ENCODE results near the gene LAP3.
"Not testable (repeated sequence)": the region's sequence is repeated elsewhere in the genome, so short reads cannot be mapped to it uniquely, and the experiment has no call there.

Gene LAP3

DNA sequence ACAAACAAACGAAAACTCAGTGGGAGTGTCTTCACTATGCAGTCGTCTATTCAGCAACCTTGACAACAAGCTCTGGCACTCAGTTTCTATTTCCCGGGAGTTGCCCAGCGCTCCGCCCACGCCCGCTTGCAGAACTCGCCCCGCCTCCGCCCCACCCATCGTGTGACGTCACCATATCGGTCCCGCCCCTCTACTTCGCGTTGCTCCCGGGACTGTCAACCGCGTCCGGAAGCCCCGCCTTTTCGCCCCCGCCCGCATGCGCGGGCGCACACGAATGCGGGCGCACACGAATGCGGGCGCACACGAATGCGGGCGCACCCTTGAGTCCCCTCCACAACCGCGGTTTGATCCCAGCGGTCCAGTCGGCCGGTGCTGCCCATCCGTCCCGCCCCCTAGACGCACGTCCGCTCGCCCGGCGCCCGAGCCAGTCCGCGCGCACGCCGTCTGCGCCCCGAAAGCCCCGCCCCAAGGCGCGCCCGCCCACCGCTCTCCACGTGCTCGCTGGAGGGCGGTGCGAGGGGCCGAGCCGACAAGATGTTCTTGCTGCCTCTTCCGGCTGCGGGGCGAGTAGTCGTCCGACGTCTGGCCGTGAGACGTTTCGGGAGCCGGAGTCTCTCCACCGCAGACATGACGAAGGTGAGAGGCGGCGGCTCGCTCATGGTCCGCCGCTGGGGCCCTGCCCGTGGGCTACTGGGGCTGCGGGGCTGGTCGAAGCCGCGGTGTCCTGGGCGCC, at the start of gene LAP3:
Gene LAP3 (plus strand): TSS at position 267 of the 733 bp plus-strand sequence. CDS start 268 bp downstream, at position 535.
- peak within 1 kb of the TSS; percentile 94 for H3K4me3 Mint-ChIP-seq
- peaks cover 27% of the 10 kb centered on the region for H3K4me1 Mint-ChIP-seq
- H3K27me3 Mint-ChIP-seq = no peaks in the 10 kb centered on the region
- H3K9me3 Mint-ChIP-seq = no peaks in the 10 kb centered on the region
- H3K36me3 Mint-ChIP-seq = peaks cover 11% of the 10 kb centered on the region
- peak within 1 kb of the TSS; percentile 95 for H3K27ac Mint-ChIP-seq

DNA sequence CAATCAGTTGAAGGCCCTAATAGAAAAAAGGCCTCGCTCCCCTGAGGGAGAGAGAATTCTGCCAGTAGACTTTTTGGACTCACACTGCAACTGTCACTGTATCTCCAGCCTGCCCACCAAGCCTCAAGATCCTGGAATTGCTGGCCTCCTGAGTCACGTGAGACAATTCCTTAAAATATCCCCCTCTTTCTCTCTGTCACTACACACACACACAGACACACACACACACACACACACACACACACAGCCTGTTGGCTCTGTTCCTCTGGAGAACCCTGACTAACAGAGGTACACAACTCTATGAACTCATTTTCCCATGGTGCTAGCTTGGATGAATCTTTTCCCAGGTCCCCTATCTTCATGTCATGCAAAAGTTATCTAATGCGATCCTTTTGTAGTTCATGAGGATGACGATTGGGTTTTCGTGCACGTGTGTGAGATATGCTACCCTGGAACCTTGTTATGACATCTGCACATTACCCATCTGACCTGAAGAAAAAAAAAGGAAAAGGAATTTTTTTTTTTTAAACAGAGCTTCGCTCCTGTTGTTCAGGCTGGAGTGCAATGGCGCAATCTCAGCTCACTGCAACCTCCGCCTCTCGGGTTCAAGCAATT, 48.3 kb upstream of the LAP3 start:
- Mint-ChIP-seq H3K4me3 (no peak overlapping the region), H3K36me3 (no peaks in the 10 kb centered on the region), H3K9me3 (no peaks in the 10 kb centered on the region), H3K4me1 (no peaks in the 10 kb centered on the region), H3K27me3 (peaks cover 17% of the 10 kb centered on the region), H3K27ac (no peak overlapping the region)

DNA sequence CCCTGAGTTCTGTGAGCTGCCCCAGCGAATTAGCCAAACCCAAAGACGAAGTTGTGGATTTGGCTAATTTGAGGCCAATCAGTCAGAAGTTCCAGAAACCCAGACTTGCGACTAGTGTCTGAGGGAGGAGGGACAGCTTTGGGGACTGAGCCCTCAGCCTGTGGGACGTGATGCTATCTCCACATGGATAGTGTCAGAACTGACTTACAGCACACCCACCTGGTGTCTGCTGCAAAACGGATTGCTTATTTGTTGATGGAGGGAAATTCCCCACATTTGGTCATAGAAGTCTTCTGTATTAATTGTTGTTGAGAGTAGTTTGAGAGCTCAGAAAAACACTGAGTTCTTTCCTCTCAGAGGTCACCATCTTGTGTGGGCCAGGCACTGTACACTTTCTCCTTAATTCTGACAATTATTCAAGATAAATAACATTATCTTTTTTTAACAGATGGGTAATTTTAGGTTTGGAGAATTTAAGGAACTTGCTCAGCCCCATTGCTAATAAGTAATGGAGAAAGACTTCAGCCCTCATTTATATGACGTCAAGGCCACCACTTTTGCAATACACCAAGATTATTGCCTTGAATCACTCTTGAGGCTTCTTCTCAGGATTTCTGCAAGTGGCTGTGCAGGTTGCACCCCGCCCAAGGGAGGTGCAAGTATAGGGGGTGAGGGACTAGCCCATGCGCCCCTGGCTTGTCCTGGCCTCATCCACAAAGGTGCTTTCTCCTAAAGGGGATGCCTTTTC, 45.3 kb upstream of the LAP3 start:
- no peak overlapping the region for H3K27ac Mint-ChIP-seq
- no peaks in the 10 kb centered on the region for H3K4me1 Mint-ChIP-seq
- peaks cover 14% of the 10 kb centered on the region for H3K27me3 Mint-ChIP-seq
- H3K36me3 Mint-ChIP-seq = no peaks in the 10 kb centered on the region
- H3K4me3 Mint-ChIP-seq = no peak overlapping the region
- H3K9me3 Mint-ChIP-seq = no peaks in the 10 kb centered on the region

DNA sequence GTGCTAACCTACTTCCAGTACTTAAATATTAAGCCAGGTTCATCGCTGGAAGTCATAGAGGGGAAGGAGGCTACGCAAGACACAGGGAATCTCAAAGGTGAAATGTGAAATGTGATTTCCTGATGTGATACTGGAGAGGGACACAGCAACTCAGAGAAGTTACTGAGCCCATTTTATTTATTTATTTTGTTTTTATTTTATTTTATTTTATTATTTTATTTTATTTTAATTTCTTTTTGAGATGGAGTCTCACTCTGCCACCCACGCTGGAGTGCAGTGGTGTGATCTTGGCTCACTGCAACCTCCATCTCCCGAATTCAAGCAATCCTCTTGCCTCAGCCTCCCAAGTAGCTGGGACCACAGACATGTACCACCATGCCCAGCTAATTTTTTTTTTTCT, 42.3 kb upstream of the LAP3 start:
- H3K4me3 Mint-ChIP-seq = no peak overlapping the region
- no peak overlapping the region for H3K27ac Mint-ChIP-seq
- no peaks in the 10 kb centered on the region for H3K36me3 Mint-ChIP-seq
- no peaks in the 10 kb centered on the region for H3K4me1 Mint-ChIP-seq
- no peaks in the 10 kb centered on the region for H3K9me3 Mint-ChIP-seq
- no peaks in the 10 kb centered on the region for H3K27me3 Mint-ChIP-seq

DNA sequence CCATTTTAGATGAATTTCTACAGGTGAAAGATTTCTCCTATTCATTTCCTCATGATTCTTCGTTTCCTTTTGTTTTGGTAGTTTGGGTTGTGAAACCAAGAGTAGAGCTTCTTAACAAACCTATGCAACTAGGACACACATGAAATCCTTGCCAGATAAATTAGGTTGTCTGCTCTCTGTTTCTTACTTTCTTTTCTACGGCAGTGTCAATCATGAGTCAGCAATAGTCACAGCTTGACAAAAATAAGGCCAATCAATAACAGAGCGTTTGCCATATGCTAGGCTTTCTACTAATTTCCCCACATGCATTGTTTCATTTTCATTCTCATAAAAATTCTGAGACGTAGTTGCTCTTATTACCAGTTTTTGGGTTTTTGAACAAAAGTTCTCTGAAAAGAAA, 41.8 kb upstream of the LAP3 start:
- no peak overlapping the region for H3K4me3 Mint-ChIP-seq
- no peak overlapping the region for H3K27ac Mint-ChIP-seq
- H3K4me1 Mint-ChIP-seq = no peaks in the 10 kb centered on the region
- no peaks in the 10 kb centered on the region for H3K27me3 Mint-ChIP-seq
- no peaks in the 10 kb centered on the region for H3K36me3 Mint-ChIP-seq
- no peaks in the 10 kb centered on the region for H3K9me3 Mint-ChIP-seq

DNA sequence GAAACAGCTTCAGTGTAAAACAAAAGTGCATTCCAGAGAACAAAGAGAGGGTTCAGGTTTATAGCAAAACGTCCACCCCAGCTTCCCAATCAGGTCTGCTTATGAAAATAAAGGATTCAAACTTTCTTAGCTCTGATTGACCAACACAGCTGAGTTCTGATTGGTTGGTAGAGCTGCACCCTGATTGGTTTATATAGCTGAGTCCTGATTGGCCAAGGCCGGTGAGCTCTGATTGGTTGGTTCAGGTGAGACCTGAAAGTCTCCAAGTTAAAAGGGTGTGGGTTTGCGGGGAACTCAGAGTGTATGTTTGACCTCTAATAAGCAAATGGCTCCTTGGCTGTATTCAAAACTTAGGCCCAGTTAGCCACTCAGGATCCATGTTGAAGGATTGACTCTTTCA, 41.1 kb upstream of the LAP3 start:
- H3K9me3 Mint-ChIP-seq = no peaks in the 10 kb centered on the region
- no peak overlapping the region for H3K27ac Mint-ChIP-seq
- H3K4me1 Mint-ChIP-seq = no peaks in the 10 kb centered on the region
- no peaks in the 10 kb centered on the region for H3K36me3 Mint-ChIP-seq
- no peak overlapping the region for H3K4me3 Mint-ChIP-seq
- no peaks in the 10 kb centered on the region for H3K27me3 Mint-ChIP-seq

DNA sequence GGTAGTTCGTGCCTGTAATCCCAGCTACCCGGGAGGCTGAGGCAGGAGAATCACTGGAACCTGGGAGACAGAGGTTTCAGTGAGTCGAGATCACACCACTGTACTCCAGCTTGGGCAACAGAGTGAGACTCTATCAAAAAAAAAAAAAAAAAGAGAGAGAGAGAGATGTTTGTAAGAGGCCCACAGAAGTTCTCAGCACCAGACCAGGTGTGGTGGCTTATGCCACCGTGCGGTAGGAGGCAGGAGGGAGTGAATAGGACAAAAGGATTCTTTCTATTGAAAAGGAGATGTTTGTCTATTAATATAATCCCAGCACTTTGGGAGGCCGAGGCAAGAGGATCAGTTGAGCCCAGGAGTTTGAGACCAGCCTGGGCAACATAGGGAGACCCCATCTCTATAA, 39.9 kb upstream of the LAP3 start:
- not testable (repeated sequence) for H3K4me1 Mint-ChIP-seq, H3K27me3 Mint-ChIP-seq, H3K9me3 Mint-ChIP-seq, H3K36me3 Mint-ChIP-seq, H3K27ac Mint-ChIP-seq, H3K4me3 Mint-ChIP-seq

DNA sequence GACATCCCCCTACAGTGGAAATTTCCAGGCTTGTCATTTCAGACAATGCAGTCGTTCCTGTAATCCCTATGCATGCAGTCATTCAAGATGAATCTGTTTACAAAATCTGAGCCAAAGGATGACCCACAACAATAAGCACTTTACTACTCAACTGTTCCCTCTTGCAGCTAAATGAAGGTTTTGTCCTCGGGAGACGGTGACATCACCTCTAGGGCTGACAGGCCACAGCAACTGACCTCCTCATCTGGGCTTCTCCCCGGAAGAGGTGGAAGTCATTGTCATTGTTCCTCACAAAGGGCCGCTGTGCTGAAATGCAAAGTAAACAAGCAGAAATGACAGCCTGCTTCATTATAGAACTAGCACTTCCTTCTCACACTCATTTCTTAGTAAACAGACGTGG, 32.8 kb upstream of the LAP3 start:
- no peak overlapping the region for H3K27ac Mint-ChIP-seq
- H3K9me3 Mint-ChIP-seq = no peaks in the 10 kb centered on the region
- H3K36me3 Mint-ChIP-seq = no peaks in the 10 kb centered on the region
- H3K4me3 Mint-ChIP-seq = no peak overlapping the region
- peaks cover 5% of the 10 kb centered on the region for H3K27me3 Mint-ChIP-seq
- H3K4me1 Mint-ChIP-seq = no peaks in the 10 kb centered on the region

DNA sequence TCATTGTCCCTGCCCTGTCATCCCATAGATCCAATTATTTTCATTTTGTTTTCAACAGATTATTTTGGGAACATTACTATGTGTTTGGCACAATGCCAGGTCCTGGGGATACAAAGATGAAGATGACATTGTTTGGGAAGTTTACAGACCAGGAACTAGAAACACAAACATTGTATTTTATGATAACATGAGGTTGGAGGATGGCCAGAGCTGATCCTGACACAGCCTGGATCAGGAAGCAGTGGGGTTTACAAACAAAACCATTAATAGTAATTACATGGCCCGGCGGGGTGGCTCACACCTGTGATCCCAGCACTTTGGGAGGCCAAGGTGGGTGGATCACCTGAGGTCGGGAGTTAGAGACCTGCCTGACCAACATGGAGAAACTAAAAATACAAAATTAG, 32.2 kb upstream of the LAP3 start:
- no peak overlapping the region for H3K27ac Mint-ChIP-seq
- H3K9me3 Mint-ChIP-seq = no peaks in the 10 kb centered on the region
- no peaks in the 10 kb centered on the region for H3K36me3 Mint-ChIP-seq
- no peaks in the 10 kb centered on the region for H3K4me1 Mint-ChIP-seq
- no peak overlapping the region for H3K4me3 Mint-ChIP-seq
- H3K27me3 Mint-ChIP-seq = peaks cover 5% of the 10 kb centered on the region

DNA sequence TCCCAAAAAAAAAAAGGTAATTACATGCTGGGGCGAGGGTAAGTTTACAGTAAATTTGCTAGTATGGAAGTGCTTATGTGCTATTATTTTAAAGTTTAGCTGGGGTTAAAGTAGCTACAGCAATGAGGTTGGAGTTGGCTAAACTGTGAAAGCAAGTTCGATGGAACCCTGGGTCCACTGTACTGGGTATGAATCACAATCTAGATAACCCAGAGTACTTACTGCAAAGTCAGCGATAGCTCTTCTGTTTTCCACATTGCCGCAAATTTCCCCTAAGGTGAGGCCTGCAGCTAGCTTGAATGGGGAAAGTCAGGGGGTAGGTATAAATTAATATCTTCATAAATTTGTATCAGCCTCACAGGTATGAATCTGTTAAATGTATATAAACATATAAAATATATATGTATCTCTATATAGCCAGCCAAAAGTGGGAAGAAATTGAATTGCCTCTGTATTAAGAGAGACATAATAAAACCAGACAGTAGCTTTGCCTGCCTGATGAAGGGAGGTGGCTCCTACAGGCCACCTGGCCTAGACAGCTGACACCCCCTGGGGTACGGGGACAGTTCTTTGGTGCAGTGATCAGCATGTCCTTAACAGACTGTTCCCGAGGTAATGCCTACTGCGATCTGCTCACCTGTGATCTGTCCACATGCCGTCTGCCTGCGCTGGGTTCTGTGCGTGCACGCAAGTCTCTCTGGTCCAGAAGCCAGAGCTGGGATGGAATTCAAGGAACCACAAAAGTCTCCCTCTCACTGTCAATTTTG, 31.4 kb upstream of the LAP3 start:
- Mint-ChIP-seq H3K4me3 (no peak overlapping the region), H3K9me3 (no peaks in the 10 kb centered on the region), H3K27ac (no peak overlapping the region), H3K4me1 (no peaks in the 10 kb centered on the region), H3K36me3 (no peaks in the 10 kb centered on the region), H3K27me3 (peaks cover 5% of the 10 kb centered on the region)

DNA sequence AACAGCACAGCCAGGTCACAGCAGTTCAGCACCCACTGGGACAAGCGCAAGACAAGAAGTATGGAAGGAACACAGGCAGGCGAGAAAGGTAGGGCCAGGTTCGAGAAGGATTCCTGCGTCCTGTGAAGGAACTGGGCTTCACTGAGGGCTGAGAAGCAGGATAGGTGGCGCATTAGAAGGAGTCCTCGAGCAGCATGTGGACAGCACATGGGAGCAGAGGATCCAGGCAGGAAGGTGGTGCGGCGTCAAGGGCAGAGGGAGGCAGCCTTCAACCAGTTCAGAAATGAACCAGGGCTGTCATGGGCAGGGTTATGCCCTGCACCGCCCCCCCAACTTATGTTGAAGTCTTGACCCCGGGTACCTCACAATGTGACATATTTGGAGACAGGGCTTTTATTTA, 30.8 kb upstream of the LAP3 start:
- no peak overlapping the region for H3K27ac Mint-ChIP-seq
- H3K4me3 Mint-ChIP-seq = no peak overlapping the region
- no peaks in the 10 kb centered on the region for H3K9me3 Mint-ChIP-seq
- no peaks in the 10 kb centered on the region for H3K36me3 Mint-ChIP-seq
- peaks cover 5% of the 10 kb centered on the region for H3K27me3 Mint-ChIP-seq
- H3K4me1 Mint-ChIP-seq = no peaks in the 10 kb centered on the region

DNA sequence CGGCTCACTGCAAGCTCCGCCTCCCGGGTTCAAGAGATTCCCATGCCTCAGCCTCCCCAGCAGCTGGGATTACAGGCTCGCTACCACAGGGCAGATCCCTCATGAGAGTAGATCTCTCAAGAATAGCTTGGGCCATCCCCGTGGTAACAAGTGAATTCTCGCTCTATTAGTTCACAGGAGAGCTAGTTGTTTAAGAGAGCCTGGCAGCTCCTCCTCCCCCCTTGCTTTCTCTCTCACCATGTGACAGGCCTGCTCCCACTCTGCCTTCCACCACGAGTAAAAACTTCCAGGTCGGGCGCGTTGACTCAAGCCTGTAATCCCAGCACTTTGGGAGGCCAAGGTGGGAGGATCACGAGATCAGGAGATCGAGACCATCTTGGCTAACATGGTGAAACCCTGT, 30.3 kb upstream of the LAP3 start:
- no peaks in the 10 kb centered on the region for H3K36me3 Mint-ChIP-seq
- H3K27ac Mint-ChIP-seq = no peak overlapping the region
- no peak overlapping the region for H3K4me3 Mint-ChIP-seq
- H3K4me1 Mint-ChIP-seq = no peaks in the 10 kb centered on the region
- no peaks in the 10 kb centered on the region for H3K9me3 Mint-ChIP-seq
- peaks cover 5% of the 10 kb centered on the region for H3K27me3 Mint-ChIP-seq

DNA sequence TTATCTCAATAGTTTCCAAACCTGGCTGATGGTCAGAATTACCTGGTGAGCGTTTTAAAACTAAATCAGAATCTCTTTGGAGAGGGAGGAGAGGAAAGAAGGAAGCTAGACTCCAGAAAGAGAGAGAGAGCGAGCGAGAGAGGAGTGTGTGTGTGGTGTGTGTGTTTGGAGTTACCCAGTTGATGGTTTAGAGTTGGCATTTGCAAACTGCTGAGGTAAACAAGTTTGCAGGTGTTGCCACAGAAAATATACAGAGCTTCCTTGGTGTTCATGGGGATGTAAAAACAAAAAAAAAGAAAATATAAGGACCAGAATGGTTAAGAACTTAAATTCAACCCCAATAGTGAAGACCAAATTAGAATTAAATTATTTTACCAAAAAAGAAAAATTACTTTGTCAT, 26.4 kb upstream of the LAP3 start:
- peaks cover 4% of the 10 kb centered on the region for H3K27me3 Mint-ChIP-seq
- H3K4me3 Mint-ChIP-seq = no peak overlapping the region
- no peaks in the 10 kb centered on the region for H3K36me3 Mint-ChIP-seq
- H3K9me3 Mint-ChIP-seq = no peaks in the 10 kb centered on the region
- no peak overlapping the region for H3K27ac Mint-ChIP-seq
- H3K4me1 Mint-ChIP-seq = no peaks in the 10 kb centered on the region

DNA sequence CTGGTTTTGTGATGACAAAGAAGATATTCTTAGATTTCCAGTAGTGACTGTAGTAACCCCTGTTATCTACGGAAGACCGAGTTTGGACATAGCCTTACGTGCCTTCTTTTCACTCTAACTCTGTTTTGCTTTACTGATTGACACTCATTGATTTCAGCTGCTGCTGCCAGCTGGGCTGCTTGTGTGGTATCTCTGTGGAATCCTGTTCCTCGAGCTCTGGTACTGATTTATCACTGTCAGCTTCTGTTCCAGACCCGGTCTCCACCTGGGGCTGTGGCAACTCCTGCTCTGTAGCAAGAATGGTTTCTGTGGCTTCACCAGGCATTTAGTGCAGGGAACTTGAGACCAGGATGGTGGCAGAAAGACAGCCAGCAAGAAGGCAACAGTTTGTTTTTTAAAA, 24.6 kb upstream of the LAP3 start:
- H3K27me3 Mint-ChIP-seq = peaks cover 4% of the 10 kb centered on the region
- no peaks in the 10 kb centered on the region for H3K36me3 Mint-ChIP-seq
- no peaks in the 10 kb centered on the region for H3K9me3 Mint-ChIP-seq
- no peak overlapping the region for H3K27ac Mint-ChIP-seq
- no peak overlapping the region for H3K4me3 Mint-ChIP-seq
- H3K4me1 Mint-ChIP-seq = no peaks in the 10 kb centered on the region

DNA sequence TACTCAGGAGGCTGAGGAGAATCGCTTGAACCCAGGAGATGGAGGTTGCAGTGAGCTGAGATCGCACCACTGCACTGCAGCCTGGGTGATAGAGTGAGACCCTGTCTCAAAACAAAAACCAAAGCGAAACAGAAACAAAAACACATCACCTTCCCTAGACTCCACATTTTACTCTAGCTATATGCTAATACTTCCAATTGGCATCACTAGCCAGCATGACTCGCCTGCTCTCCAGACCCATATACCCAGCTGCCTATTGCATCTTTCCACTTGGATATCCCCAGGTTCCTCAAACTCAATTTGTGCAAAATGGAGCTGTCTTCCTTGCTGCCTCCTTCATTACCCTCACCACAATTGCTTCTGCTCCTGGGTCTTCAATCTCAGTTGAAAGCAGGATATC, 22.4 kb upstream of the LAP3 start:
- Mint-ChIP-seq H3K36me3 (no peaks in the 10 kb centered on the region), H3K4me1 (no peaks in the 10 kb centered on the region), H3K4me3 (no peak overlapping the region), H3K9me3 (no peaks in the 10 kb centered on the region), H3K27me3 (peaks cover 4% of the 10 kb centered on the region), H3K27ac (no peak overlapping the region)

DNA sequence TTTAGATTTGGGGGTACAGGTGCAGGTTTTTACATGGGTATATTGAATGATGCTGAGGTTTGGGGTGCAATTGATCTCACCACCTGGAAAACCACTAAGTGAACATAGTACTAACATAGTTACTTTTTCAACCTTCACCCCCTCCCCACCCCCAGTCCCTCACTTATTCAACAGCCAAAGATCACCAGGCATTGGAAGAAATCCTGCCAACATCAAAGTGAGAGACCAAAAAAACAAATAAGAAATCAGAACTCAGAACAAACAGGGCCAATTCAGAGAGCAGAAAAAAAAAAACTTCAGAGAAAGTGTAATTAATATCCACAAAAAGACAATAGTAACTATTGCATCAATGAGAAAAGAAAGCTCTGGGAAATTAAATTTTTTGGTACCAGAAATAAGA, 20.5 kb upstream of the LAP3 start:
- H3K4me3 Mint-ChIP-seq = no peak overlapping the region
- H3K9me3 Mint-ChIP-seq = no peaks in the 10 kb centered on the region
- no peaks in the 10 kb centered on the region for H3K36me3 Mint-ChIP-seq
- no peak overlapping the region for H3K27ac Mint-ChIP-seq
- H3K27me3 Mint-ChIP-seq = peaks cover 4% of the 10 kb centered on the region
- no peaks in the 10 kb centered on the region for H3K4me1 Mint-ChIP-seq
